GM23338 (cell line): ENCODE results near the gene SLC4A3. TPM values are rescaled to one million over a fixed set of nuclear protein-coding genes. Genes with fewer than 3 reads are reported as not detected.
A peak's percentile ranks its signal among the peaks of the same experiment; 100 is the strongest.

Experiments
- ATAC-seq: fragments of 200-7000 bp; cut with Tn5 transposase; 3 replicates; pipeline ENCODE4 v1.9.1; 2020
- DNase-seq: peaks from one replicate; pipeline ENCODE4 v3.0.0-alpha.2; 2015; ENCODE audit warnings: low spot score
- H2AFZ ChIP-seq: fragments of 200-600 bp; sonication (generic); 2 replicates; pipeline ENCODE4 v1.8.0; 2016; ENCODE audit warnings: antibody characterized with exemption, mild to moderate bottlenecking, moderate library complexity
- H3F3A ChIP-seq: fragments of 200-600 bp; sonication (generic); replicated peaks from 2 replicates; pipeline ENCODE4 v1.8.0; 2017; ENCODE audit warnings: antibody characterized with exemption, mixed run types, low read depth
- H3K27ac ChIP-seq: fragments of 200-600 bp; sonication (generic); 2 replicates; pipeline ENCODE4 v1.6.1; 2016; ENCODE audit warnings: low read depth
- H3K27me3 ChIP-seq: fragments of 200-600 bp; sonication (generic); 2 replicates; pipeline ENCODE4 v1.8.0; 2016; ENCODE audit warnings: mild to moderate bottlenecking, mixed run types, moderate library complexity; ENCODE audit not compliant: insufficient read depth
- H3K36me3 ChIP-seq: fragments of 200-600 bp; sonication (generic); 2 replicates; pipeline ENCODE4 v1.8.0; 2016; ENCODE audit warnings: mild to moderate bottlenecking; ENCODE audit not compliant: insufficient read depth
- H3K4me1 ChIP-seq: fragments of 200-600 bp; sonication (generic); 2 replicates; pipeline ENCODE4 v1.8.0; 2016; ENCODE audit warnings: mild to moderate bottlenecking, moderate library complexity; ENCODE audit not compliant: insufficient read depth
- H3K4me2 ChIP-seq: fragments of 200-600 bp; sonication (generic); 2 replicates; pipeline ENCODE4 v1.7.1; 2017; ENCODE audit warnings: mixed run types
- H3K4me3 ChIP-seq: fragments of 200-600 bp; sonication (generic); 2 replicates; pipeline ENCODE4 v1.6.1; 2016; ENCODE audit warnings: mixed run types
- H3K79me2 ChIP-seq: fragments of 200-600 bp; sonication (generic); replicated peaks from 2 replicates; pipeline ENCODE4 v1.8.0; 2017; ENCODE audit warnings: mild to moderate bottlenecking; ENCODE audit not compliant: insufficient read depth
- H3K9me2 ChIP-seq: fragments of 200-600 bp; sonication (generic); 2 replicates; pipeline ENCODE4 v1.8.0; 2017; ENCODE audit not compliant: insufficient read depth
- H4K20me1 ChIP-seq: fragments of 200-600 bp; sonication (generic); replicated peaks from 2 replicates; pipeline ENCODE4 v1.8.0; 2017; ENCODE audit warnings: mild to moderate bottlenecking; ENCODE audit not compliant: insufficient read depth
- H3K27ac Mint-ChIP-seq: 2 replicates; pipeline ENCODE4 v1.8.0; 2020; ENCODE audit warnings: inconsistent platforms, mild to moderate bottlenecking, moderate library complexity, mixed read lengths
- H3K27me3 Mint-ChIP-seq: 3 replicates; pipeline ENCODE4 v1.8.0; 2022; ENCODE audit warnings: low read depth, mild to moderate bottlenecking, moderate library complexity, mixed read lengths, inconsistent platforms; ENCODE audit not compliant: insufficient read depth, poor library complexity
- H3K36me3 Mint-ChIP-seq: 3 replicates; pipeline ENCODE4 v1.8.0; 2021; ENCODE audit warnings: low read depth, mild to moderate bottlenecking, inconsistent platforms, moderate library complexity, mixed read lengths
- H3K4me1 Mint-ChIP-seq: 3 replicates; pipeline ENCODE4 v1.8.0; 2020; ENCODE audit warnings: mild to moderate bottlenecking, inconsistent platforms, mixed read lengths
- H3K4me3 Mint-ChIP-seq: 3 replicates; pipeline ENCODE4 v1.8.0; 2021; ENCODE audit warnings: moderate library complexity, mild to moderate bottlenecking, inconsistent platforms, mixed read lengths
- H3K9me3 Mint-ChIP-seq: 3 replicates; pipeline ENCODE4 v1.8.0; 2020; ENCODE audit warnings: moderate library complexity, mild to moderate bottlenecking, inconsistent platforms, mixed read lengths
- EZH2phosphoT487 ChIP-seq: fragments of 200-600 bp; sonication (generic); IDR thresholded peaks from one replicate; pipeline ENCODE4 v1.8.1; 2018; ENCODE audit warnings: antibody characterized with exemption; ENCODE audit not compliant: unreplicated experiment
- NANOG ChIP-seq: IDR thresholded peaks from 2 replicates; pipeline ENCODE4 v1.6.1; 2016; ENCODE audit warnings: antibody characterized with exemption, borderline replicate concordance
- POLR2AphosphoS5 ChIP-seq: IDR thresholded peaks from 2 replicates; pipeline ENCODE4 v1.6.1; 2016; ENCODE audit warnings: antibody characterized with exemption, low read depth
- REST ChIP-seq: IDR thresholded peaks from one replicate; pipeline ENCODE4 v1.6.1; 2018; ENCODE audit warnings: antibody characterized with exemption; ENCODE audit not compliant: unreplicated experiment
- STAT1 ChIP-seq: IDR thresholded peaks from one replicate; pipeline ENCODE4 v1.6.1; 2016; ENCODE audit warnings: antibody characterized with exemption; ENCODE audit not compliant: unreplicated experiment
- ZNF114 ChIP-seq: fragments of 250-450 bp; sonication (Bioruptor Pico); IDR thresholded peaks from 2 replicates; pipeline ENCODE4 v1.5.0; 2020; ENCODE audit warnings: mild to moderate bottlenecking, moderate library complexity
- ZNF331 ChIP-seq: fragments of 250-450 bp; sonication (Bioruptor Pico); IDR thresholded peaks from 2 replicates; pipeline ENCODE4 v1.5.0; 2020; ENCODE audit warnings: low read depth, mild to moderate bottlenecking, moderate library complexity
- ZNF462 ChIP-seq: fragments of 250-450 bp; sonication (Bioruptor Pico); IDR thresholded peaks from 2 replicates; pipeline ENCODE4 v1.5.0; 2020; ENCODE audit warnings: mild to moderate bottlenecking, moderate library complexity
- polyA plus RNA-seq: library from polyadenylated mRNA; unstranded; fragments of >200 nt; fragmentation: Nextera tagmentation; extraction: Ambion mirVana; gene quantifications from 2 replicates; pipeline ENCODE4 v1.2.1, GENCODE V29; 2016
- total RNA-seq: library from RNA; depleted of rRNA; stranded (reverse); fragments of >200 nt; shearing (Covaris generic); gene quantifications from 2 replicates; pipeline ENCODE4 v1.2.3, GENCODE V29; 2014
- TF ChIP-seq, protein P1 (sequence below): IDR thresholded peaks from 2 replicates; pipeline ENCODE4 v1.6.1; 2016; ENCODE audit warnings: antibody characterized with exemption

The SLC4A3 gene
- total and polyA plus RNA-seq, 2 experiments from 2014 or later, result 3.6 to 6.8 TPM

DNA sequence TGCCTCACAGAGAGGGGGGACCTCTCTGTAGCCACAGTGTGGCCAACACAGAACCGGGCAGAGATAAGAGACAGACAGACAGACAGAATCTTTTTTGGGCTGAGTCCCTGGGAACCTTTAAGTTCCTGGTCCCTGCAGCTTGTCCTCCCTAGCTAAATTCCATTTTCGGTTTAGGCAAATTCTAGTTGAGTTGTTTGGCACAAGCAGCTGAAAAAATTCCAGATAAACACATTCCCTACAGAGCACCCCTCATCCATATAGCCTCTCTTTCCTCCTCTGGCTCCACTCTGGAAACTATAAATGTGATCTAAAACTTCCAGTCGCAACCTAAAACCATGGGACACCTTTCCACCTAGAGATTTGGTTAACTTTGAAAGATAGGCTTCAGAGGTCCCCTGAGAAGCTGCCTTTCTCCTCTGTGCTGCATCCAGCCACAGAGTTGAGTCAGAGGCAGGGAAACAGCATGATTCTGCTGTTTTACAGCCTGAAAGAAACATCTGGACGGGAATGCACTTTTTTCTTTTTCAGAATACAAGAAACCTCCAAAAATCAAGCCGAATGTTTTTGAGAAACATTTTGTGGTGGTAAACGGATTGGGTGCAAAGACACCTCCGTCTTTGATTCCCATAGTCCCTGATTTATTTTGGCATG lies 30.9 kb downstream of the SLC4A3 start:
- 0 out of 2 replicates have a peak overlapping the region, but pooled peaks have one; percentile 49 for H2AFZ ChIP-seq
- Mint-ChIP-seq H3K9me3 (peaks cover 24% of the 10 kb centered on the region), H3K4me3 (no peak overlapping the region), H3K36me3 (peaks cover 16% of the 10 kb centered on the region), H3K27me3 (peaks cover 11% of the 10 kb centered on the region), H3K4me1 (peaks cover 11% of the 10 kb centered on the region), H3K27ac (no peak overlapping the region)
- no peaks in the 10 kb centered on the region for H3K4me1 ChIP-seq
- no peak overlapping the region for H3K27ac ChIP-seq
- H3F3A ChIP-seq, result no peaks in the 10 kb centered on the region
- H3K4me3 ChIP-seq, result no peak overlapping the region
- no peaks in the 10 kb centered on the region for H3K79me2 ChIP-seq
- H3K36me3 ChIP-seq, result peaks cover 3% of the 10 kb centered on the region; the same call in 1 of the 2 replicates
- DNase-seq (no peak), ATAC-seq (no peak)
- no peaks in the 10 kb centered on the region for H3K27me3 ChIP-seq
- TF ChIP-seq POLR2AphosphoS5 (no peak), STAT1 (no peak), REST (no peak)
- H3K9me2 ChIP-seq, result no peaks in the 10 kb centered on the region
- H4K20me1 ChIP-seq, result no peaks in the 10 kb centered on the region
- no peak overlapping the region for H3K4me2 ChIP-seq

DNA sequence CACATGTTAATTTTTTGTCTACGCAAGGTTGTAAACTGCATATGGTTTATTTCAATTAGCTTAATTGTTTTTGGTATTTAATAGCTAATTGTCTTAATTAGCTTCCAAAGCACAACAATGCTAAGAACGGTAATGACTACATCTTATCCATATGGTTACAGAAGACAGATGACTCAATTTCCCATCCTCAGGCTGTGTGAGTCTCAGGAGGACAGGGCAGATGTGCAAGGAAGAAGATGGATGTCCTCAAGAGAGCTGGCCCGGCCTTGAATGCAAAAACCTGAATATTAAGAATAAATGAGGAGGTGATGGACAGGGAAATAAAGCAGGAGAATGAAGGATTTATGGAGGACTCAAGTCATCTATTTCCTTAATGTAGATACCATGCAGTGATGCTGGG lies 31.4 kb downstream of the SLC4A3 start:
- no peak for DNase-seq
- Histone ChIP-seq H2AFZ (0 out of 2 replicates have a peak overlapping the region, but pooled peaks have one; percentile 49), H3K36me3 (peaks cover 3% of the 10 kb centered on the region; the same call in 1 of the 2 replicates), H3K27ac (no peak overlapping the region), H3K4me3 (no peak overlapping the region), H3K9me2 (no peaks in the 10 kb centered on the region), H3K79me2 (no peaks in the 10 kb centered on the region), H3K4me1 (no peaks in the 10 kb centered on the region), H4K20me1 (no peaks in the 10 kb centered on the region), H3F3A (no peaks in the 10 kb centered on the region), H3K27me3 (no peaks in the 10 kb centered on the region), H3K4me2 (no peak overlapping the region)
- Mint-ChIP-seq H3K27ac (no peak overlapping the region), H3K4me1 (peaks cover 15% of the 10 kb centered on the region), H3K9me3 (peaks cover 24% of the 10 kb centered on the region), H3K4me3 (no peak overlapping the region), H3K27me3 (peaks cover 11% of the 10 kb centered on the region), H3K36me3 (peaks cover 16% of the 10 kb centered on the region)
- ATAC-seq, result no peak
- TF ChIP-seq ZNF462 (CRISPR knock-in tag), result no peak
- TF ChIP-seq ZNF114 (CRISPR knock-in tag), result no peak
- TF ChIP-seq STAT1, result no peak
- TF ChIP-seq, protein P1, sequence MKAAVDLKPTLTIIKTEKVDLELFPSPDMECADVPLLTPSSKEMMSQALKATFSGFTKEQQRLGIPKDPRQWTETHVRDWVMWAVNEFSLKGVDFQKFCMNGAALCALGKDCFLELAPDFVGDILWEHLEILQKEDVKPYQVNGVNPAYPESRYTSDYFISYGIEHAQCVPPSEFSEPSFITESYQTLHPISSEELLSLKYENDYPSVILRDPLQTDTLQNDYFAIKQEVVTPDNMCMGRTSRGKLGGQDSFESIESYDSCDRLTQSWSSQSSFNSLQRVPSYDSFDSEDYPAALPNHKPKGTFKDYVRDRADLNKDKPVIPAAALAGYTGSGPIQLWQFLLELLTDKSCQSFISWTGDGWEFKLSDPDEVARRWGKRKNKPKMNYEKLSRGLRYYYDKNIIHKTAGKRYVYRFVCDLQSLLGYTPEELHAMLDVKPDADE, result no peak
- no peak for TF ChIP-seq NANOG
- TF ChIP-seq EZH2phosphoT487, result no peak
- TF ChIP-seq POLR2AphosphoS5, result no peak
- TF ChIP-seq ZNF331 (CRISPR knock-in tag), result no peak
